Measurements from ENCODE around the gene YPEL4.

YPEL4 gene

DNA sequence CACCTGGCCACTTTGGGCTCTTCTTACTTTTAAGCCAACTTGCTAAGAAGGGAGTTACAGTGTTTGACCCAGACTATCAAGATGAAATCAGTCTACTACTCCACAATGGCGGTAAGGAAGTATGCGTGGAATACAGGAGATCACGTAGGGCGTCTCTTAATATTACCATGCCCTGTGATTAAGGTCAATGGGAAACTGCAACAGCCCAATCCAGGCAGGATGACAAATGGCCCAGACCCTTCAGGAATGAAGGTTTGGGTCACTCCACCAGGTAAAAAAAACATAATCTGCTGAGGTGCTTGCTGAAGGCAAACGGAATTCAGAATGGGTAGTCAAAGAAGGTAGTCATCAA lies 1.0 kb upstream of the YPEL4 start:
- DNase-seq (ENCODE audit: low read depth in 2 of 2), result no peak

GRCh38 chr11:57648801-57649735 lies 644 bp downstream of the YPEL4 start:
- no peak for DNase-seq (ENCODE audit: low read depth in 2 of 2)

- DNase-seq (ENCODE audit: low read depth in 2 of 2), result no peak
Measured at GRCh38 chr11:57647960-57648800, 1.5 kb downstream of the YPEL4 start.

- no peak for DNase-seq (ENCODE audit: low read depth in 2 of 2)
Measured at GRCh38 chr11:57647372-57647771, 2.3 kb downstream of the YPEL4 start.

DNA sequence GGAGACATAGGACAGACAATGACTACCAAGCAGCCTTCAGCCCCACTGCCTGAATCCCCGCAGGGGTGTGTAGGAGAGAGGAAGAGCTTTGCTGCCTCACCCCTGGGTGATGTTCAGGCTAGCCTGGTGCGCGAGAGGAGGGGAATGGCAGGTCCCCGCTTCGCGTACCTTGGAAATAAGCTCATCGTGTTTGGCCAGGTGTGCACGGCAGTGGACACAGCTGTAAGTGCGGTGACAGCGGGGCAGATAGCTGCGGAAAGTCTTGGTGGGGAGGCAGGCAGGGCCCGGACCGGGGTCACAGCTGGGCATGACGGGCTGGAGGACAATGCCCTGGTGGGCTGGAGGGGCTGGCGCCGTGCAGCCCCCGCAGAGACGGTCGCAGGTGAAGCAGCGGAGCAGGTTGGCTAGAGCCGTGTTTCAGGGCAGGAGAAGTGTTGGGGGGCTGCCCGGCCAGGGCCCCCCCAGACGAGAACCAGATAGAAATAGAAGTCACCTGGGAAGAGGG lies 2.9 kb downstream of the YPEL4 start:
- DNase-seq (ENCODE audit: low read depth in 2 of 2), result no peak

DNA sequence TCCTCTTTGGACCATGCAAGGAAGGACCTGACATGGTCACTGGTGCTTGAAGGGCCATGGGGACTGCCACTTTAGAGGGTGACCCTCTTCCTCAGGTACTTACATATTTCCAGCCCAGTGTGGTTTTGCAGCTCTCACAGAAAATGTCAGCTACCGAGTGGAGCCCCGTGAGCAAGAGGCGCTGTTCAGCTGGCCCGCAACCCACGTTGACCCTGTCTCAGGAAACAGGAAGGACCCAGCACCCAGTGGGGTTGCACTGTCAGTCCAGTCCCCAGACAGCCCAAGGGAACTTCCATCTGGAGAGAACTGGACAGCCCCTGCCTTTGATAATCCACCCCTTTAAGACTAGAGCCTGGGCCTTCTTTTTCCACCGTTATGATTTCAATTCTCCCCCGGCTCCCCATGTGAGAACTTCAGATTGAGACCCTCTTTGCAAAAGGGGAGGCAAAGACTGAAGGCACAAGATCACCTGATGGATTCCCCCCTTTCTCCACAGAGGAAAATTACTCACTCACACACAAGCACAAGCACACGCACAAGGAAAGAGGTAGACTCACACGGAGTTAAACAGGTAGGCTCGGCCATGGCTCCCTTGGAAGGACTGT lies 3.4 kb downstream of the YPEL4 start:
- DNase-seq (ENCODE audit: low read depth in 2 of 2), result no peak

DNA sequence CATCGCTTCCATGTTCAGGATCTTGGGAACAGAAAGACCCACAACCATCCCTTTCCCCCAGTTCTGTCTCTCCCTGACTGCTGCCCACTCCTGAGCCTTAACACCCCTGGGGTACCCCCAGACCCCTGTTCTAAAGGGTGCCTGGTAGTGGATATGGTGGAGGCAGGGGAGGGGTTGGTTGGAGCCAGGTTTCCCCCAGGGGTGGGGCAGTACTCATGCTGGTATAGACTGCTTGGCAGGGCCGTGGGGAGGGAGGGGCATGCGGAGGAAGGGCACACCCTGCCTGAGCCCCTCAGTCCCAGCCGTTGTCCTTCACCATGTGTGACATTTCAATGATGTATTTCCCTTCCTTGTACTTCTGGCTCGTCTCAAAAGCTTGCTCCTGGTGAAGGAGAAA lies 4.0 kb downstream of the YPEL4 start:
- no peak for DNase-seq (ENCODE audit: low read depth in 2 of 2)

DNA sequence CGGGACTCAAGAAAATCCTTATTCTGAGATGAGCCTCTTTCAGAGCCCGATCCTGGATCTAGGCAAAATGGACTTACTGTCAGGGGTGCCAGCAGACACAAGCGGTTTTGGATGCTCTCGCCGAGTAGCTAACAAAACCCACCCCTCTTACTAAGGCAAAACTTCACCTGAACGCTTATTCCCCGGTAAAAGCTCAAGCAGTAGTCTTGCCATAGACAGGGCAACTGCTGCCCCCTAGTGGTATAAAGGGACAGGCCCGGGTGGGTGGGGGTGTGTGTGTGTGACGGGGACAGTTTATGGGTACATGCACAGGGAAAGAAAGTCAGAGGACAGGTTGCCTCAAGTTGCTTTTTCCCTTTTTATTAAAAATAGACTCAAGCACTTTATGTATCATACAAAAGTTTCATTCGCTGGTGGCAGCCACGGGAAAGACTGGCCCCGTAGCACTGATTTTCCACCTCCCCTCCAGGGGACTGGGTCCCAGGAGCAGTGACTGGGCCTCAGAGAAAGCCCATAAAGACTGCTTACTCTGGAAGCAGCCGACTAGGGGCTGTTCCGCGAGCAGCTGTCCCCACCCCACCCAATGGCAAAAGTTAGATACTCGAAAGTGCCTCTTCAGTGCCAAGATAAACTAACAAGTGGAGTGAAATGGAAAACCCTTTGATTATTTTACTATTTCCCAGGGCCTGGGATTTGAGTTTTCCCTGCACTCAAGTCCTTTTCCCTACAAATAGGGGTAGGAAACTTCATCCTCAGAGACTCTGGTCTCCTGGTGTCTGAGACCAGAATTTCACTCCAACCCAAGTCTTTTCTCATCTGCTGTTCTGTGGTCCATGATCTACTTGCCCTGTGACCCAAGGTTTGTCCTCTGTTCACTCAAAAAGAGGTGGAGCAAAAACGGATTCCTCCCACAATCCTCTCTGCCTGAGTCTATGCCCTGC lies 4.7 kb downstream of the YPEL4 start:
- no peak for DNase-seq (ENCODE audit: low read depth in 2 of 2)

GRCh38 chr11:57643802-57644201 lies 5.9 kb downstream of the YPEL4 start:
- DNase-seq (ENCODE audit: low read depth in 2 of 2), result no peak

GRCh38 chr11:57641011-57641807 lies 8.5 kb downstream of the YPEL4 start:
- DNase-seq (ENCODE audit: low read depth in 2 of 2), result no peak

- no peak for DNase-seq (ENCODE audit: low read depth in 2 of 2)
Measured at GRCh38 chr11:57640068-57640800, 9.5 kb downstream of the YPEL4 start.

- peak; percentile 84 to 85 for DNase-seq (ENCODE audit: low read depth in 2 of 2)
Measured at GRCh38 chr11:57639321-57640067, 10.2 kb downstream of the YPEL4 start.

- DNase-seq (ENCODE audit: low read depth in 2 of 2), result no peak
Measured at GRCh38 chr11:57638811-57639320, 10.8 kb downstream of the YPEL4 start.

DNA sequence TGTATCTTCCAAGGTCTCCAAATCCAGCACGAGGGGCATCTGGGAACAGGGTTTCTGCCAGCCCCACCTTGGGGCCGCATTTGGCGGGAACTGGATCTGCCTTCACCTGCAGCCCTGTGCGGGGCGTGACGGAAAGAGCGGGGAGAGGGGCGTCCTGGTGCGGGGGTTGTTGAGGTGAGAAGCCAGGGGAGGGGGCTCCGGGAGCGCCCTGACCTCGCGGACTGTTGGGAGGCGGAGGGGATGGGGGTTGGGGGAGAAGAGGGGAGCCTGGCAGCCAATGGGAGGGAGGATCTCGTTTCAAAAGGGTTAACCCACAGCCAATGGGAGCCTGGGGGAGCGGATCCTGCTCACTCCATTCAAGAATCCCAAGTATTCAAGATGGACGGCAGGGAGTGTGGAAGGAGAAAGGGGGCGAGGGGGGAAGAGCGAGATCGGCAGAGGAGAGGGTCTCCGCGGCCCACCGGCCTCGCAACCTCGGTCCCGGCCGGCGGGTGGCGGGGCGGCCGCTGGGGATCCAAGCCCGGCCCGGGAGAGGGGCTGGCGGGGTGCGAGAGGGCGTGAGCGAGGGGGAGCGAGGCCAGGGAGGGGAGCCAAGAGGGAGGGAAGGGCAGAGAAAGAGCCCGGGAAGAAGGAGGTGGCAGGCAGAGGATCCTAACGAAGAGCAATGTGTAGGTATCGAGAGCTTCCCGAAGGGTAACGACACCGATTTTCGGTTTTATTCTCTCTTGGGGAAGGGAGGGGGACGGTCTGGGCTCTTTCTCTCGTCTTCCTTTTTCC lies 11.5 kb downstream of the YPEL4 start:
- peak; percentile 76 to 77 for DNase-seq (ENCODE audit: low read depth in 2 of 2)

DNA sequence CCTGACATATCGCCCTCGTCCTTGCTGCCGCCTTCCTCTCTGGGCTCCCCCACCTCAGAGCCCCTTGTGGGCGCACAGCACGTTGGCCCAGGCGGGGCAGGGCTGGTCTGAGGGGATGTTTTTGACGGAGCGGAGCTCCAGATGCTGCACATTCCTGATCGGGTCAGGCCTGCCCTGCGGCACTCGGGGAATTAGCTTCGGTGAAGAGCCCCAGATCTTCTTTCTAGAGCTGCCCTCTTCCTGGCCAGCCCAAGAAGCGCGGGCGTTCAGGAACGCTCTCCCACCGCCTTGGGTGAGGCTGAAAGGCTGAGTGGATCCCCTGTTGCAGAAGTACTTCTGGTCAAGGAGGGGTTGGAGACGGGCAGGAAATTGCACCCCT lies 12.1 kb downstream of the YPEL4 start:
- DNase-seq (ENCODE audit: low read depth in 2 of 2), result no peak

DNA sequence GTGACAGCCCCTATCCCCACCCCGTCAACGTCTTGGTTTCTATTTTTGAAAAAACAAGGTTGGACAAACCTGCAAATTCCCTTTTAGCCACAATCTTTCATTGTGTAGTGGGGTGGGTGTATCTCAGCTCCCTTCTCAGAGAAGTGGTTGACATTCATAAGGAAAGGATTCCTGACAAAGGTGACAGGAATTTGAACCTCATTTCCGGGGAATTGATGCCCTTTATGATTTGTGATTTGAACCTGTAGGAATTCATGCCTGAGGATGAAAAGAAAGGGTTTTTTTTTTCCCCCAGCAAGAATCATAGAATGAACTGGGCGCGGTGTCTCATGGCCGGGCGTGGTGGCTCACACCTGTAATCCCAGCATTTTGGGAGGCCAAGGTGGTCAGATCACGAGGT lies 14.5 kb downstream of the YPEL4 start:
- DNase-seq (ENCODE audit: low read depth in 2 of 2), result no peak

- no peak for DNase-seq (ENCODE audit: low read depth in 2 of 2)
Measured at GRCh38 chr11:57634311-57634710, 15.4 kb downstream of the YPEL4 start.
